ENCODE results near the gene CERS2. TPM values are rescaled to one million over a fixed set of nuclear protein-coding genes. Genes with fewer than 3 reads are reported as not detected.

CERS2 gene, protein sequence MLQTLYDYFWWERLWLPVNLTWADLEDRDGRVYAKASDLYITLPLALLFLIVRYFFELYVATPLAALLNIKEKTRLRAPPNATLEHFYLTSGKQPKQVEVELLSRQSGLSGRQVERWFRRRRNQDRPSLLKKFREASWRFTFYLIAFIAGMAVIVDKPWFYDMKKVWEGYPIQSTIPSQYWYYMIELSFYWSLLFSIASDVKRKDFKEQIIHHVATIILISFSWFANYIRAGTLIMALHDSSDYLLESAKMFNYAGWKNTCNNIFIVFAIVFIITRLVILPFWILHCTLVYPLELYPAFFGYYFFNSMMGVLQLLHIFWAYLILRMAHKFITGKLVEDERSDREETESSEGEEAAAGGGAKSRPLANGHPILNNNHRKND
- total RNA-seq = 100 to 1,000 TPM; 179 to 205 TPM
- long read RNA-seq, transcript CERS2-205 (11 exons, 2,505 nt) = major isoform, 219 of 314 reads
- long read RNA-seq, transcript CERS2-201 (11 exons, 2,544 nt) = minor isoform, 10 of 314 reads
- long read RNA-seq, partial matches to known transcripts = 38 of 314 reads
- long read RNA-seq, other reads (novel, unspliced or antisense) = 47 of 314 reads

DNA sequence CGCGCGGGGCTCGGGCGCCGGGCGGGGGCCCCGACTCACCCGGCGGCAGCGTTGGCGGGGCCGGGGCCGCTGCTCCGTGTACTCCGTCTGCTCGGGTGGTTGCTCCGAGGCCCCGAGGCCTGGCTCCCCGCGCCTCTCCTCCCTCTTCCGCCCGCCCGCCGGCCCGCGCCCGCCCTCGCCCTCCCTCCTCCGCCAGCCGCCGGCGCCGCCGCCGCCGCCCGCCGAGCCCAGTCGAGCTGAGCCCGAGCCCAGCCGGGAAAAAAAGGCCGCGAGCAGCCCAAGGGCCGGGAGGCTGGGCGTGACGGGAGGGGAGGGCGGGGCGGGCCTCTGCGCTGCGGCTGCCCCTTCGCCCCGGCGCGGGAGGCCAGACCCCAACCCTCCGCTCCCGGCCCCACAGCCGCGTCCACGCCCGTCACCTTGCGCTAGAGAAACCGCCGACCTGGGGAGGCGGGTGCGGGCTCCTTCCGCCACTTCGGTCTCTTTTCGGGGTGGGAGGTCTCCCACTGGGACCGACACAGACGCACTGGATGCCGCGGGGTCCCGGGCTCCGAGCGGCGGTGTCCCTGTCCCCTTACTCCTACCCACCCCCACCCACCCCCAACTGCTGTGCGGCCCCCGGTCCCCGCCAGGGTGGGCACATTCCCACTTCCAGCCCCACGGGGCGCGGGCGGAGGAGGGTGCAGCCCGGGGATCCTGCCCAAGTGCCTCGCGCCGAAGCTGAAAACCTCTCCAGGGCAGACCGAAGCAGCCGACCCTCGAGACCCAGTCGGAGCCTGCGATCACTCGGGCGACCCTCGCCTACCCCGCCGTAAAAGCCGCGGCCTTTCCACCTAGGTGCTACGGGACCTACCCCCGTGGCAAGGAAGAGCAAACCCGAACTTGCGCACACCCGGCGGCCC lies at the start of gene CERS2:
Gene CERS2 (minus strand): TSS at position 256 of the 899 bp plus-strand sequence. CDS start 5,745 bp downstream, outside the sequence.
- intact Hi-C loops (cut with DNase I, micrococcal nuclease) = no loop called here
- DNase-seq (peak; percentile 80 to 87), ATAC-seq (peak; percentile 70)

DNA sequence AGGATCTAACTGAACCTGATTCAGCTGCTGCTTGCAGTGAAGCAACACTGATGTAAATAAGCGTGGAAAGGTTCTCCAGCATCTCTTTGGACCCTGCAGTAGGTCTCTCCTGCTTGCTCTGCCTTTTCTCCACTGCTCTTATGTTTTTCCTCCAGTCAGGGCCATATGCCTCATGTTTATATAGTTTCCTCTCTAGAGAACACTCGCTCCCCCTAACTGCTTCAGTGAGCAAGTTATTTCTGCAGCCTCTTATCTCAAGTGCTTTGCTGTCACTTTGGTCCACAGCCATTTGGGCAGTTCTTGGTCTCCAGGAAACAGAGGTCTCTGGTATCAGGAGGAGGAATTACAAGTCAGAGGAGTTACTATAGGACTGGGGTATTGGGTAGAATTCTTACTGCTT lies 38.9 kb upstream of the CERS2 start:
- DNase-seq = no peak
- intact Hi-C loops (cut with DNase I, micrococcal nuclease) = no loop called here
- ATAC-seq = peak; percentile 30

DNA sequence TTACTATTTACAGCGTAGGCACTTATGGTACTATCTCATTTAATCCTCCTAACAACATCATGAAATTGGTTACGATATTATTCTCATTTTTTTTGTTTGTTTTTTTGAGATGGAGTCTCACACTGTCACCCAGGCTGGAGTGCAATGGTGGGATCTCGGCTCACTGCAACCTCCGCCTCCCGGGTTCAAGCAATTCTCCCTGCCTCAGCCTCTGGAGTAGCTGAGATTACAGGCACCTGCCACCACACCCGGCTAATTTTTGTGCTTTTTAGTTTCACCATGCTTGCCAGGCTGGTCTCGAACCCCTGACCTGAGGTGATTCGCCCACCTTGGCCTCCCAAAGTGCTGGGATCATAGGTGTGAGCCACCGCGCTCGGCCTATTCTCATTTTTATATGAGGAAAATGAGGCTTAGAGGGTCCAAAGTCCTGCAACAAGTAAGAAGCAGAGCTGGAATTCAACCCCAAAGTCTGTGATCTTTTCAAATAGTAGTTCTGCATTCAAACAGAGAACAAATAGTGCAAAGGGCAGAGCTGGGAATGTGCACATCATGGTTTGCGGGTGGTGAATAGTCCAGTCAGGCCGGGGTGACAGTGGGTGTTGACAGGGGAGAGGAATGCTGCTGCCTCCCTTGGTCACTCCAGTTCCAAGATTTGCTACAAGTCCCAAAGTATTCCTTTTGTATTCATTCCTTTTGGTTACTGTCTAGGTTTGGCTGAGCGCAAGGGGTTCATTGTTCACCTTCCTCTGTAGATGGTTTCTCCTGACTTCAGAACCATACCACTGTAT lies 38.2 kb upstream of the CERS2 start:
- intact Hi-C loops (cut with DNase I, micrococcal nuclease) = no loop called here
- ATAC-seq (peak; percentile 67), DNase-seq (peak; percentile 53 to 58)

DNA sequence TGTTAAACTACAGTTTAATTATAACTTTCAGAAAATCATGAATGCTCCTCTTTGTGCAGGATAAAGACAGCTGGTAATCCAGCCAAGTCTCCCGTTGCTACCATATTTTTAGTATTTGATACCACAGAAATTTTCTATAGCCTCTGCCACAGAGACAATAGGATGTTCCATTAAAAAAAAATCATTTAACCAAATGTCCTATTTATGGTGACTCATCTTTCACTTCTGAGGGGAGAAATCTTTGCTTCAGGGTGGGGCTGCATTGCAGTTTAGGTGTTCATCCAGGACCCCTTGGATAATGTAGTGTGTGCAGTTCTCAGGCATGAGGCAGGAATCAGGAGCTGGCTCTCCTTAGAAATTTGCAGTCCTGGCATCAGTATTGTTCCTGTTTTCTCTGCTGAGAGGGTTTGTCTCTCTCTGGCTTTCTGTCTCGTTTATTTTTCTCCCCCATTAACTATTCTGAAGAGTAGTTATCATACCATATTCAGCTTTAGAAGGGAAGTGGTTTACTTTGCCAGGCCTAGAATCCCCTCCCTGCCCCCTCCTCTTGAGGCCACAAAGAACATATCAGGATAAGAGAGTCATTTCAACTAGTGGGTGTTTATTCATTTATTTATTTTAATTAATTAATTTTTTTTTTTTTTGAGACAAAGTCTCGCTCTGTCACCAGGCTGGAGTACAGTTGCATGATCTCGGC lies 36.7 kb upstream of the CERS2 start:
- intact Hi-C loops (cut with DNase I, micrococcal nuclease) = no loop called here
- no peak for ATAC-seq
- no peak for DNase-seq

DNA sequence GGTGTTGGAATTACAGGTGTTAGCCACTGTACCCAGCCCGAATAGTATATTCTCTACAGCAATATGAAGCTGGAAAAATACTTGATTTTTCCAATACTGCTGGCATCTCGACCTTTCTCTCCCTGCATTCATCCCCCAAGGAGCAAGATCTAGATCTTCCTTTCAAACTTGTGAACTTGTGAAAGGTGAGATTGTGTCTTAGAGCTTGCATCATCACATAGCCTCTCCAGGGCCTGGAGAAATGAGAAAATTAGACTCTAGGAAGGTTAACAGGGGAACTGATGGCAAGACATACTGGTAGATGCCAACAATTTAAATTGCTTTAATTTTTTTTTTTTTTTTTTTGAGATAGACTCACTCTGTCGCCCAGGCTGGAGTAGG lies 35.7 kb upstream of the CERS2 start:
- intact Hi-C loops (cut with DNase I, micrococcal nuclease) = no loop called here
- no peak for ATAC-seq
- DNase-seq = no peak

DNA sequence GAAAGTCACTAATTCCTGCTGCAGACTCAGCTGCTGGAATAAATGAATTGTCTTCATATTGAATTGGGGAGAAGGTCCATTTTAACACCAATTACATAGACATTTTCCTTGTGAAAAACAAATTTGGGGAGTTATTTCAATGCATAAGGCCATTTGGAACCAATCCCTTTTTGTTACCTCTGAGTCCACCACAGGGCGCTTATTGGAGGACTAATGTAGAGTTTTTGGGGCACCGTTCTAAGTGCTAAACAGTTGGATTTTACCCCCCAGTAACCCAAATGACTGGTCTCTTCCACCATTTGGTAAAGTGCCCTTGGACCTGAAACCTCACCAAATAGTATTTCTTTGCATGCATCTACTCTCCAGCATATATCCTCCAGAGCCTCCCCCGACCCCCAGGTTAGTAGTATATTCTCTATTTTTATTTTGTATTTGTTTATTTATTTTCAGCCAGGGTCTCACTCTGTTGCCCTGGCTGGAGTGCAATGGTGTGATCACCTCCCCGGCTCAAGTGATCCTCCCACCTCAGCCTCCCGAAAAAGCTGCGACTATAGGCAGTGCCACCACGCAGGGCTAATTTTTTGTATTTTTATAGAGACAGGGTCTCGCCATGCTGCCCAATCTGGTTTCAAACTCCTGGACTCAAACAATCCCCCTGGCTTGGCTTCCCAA lies 35.2 kb upstream of the CERS2 start:
- intact Hi-C loops (cut with DNase I, micrococcal nuclease) = no loop called here
- DNase-seq (no peak), ATAC-seq (no peak)

DNA sequence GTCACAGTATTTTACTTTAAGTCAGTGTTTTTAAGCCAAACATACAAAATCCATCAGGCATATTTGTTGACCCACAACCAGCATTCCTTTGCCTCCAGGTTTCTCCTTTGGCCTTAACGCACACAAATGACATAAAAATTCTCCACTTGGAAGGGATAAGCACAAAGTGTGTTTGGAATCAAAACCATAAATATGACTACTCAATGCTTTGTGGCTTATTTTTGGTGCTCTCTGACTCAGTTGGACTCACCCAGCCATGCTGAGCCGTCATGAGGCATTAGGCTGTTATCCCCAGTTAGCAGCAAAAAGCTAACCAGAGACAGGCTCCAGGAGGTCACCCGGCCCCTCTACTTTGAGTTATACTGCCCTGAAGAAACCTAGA lies 34.6 kb upstream of the CERS2 start:
- ATAC-seq (no peak), DNase-seq (no peak)
- intact Hi-C loops (cut with DNase I, micrococcal nuclease) = no loop called here

DNA sequence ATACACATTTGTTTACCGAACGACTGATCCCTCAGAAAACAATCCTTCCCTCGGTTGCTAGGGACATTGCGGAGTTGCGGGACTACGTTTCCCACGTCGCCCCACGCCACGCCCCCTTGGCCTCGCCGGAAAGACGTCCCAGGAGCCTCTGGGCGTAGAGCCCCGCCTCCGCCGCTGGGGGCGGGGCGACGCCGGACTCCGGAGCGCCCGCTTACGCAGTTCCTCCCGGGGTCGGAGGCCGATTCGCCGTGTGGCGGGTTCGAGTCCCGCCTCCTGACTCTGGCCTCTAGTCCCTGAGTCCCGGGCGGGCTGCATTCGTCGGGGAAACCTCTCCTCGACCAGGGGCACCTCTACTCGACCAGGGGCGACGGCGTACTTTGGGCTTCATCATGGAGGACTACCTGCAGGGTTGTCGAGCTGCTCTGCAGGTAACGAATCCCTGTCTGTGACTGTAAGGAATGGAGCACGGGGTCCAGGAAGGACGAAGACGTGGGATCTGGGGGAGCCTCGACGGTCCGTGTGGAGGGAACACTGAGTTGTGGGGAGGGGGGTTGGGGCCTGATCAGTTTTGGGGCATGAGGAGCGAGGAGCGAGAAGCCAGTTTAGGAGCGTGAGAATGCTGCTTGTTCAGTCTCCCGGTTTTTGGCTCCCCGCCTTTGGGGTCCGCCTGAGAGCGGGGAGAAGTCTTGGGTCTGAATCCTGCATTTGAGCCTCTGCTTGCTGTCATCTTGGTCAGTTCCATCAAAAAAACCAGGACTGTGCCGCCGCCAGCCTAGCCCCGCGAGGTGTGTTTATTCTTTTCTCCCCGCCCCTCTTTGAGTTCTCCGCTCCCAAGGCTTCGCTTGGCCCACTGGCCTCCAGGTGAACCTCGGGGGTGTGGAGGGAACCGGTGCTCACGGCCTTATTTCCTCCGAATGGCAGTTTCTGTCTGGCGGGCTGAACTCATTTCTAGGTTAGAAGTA lies 33.9 kb upstream of the CERS2 start, which contains the start of gene PRUNE1:
Gene PRUNE1 (plus strand): TSS at position 206 of the 962 bp plus-strand sequence. CDS start 184 bp downstream, at position 390.
- ATAC-seq = peak; percentile 76

DNA sequence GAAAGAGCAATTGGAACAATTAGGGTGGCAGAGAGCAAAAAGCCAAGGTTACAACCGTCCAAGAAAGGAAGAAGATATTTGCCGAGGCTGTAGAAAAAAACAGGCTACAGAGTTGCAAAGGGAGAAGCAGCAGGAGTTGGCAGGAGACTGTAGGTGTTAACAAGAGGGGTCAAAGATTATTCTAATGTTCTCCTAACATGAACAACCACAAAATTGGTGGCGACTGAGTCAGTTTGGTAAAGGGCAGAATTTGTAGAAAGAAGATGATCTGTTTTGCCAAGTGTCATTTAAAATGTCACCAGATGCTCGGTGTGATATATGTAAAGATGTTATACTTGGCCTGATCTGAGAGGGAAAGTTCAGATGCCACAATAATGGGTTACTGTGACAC lies 33.2 kb upstream of the CERS2 start:
- intact Hi-C loops (cut with DNase I, micrococcal nuclease) = no loop called here
- no peak for DNase-seq
- no peak for ATAC-seq

More for the DNA sequence above, 33.9 kb upstream of the CERS2 start, which contains the start of gene PRUNE1:
- DNase-seq = peak; percentile 97 to 99
- intact Hi-C loops (cut with DNase I, micrococcal nuclease) = no loop called here

DNA sequence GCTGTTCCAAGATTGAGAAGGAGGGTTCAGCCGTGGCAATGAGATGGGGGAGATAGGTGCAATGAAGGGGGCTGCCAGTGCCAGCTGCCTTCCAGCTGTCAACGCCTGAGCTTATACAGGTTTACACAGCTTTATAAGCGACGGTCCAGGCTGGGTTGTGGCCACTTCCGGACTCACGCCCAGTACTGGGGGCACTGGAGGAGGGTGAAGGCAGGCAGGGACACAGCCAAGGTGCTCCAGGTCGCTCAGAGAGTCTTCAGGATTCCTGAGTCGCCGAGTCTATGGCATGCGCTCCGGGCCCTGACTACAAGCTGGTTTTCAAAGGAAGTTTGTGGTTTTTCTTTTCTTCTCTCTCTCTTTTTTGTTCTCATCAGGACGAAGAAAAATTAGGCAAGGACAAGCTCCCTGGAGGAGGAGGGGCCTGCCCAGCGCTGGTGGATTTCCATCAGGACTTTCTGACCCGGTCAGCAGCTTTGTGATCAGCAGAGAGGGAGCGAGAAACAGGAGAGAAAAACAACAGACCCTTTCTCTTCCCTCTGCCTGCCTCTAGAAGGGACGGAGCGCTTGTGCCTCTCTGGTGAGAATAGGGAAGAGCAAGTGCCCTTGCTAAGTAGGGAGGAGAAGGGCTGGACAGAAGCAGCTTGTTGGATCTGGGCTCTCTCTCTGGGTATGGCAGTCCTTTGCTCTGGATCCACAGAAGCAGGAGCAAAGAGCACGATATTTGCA lies 31.9 kb upstream of the CERS2 start, which contains the start of gene MINDY1:
Gene MINDY1 (minus strand): TSS at position 576 of the 726 bp plus-strand sequence. CDS start 4,285 bp downstream, outside the sequence.
- DNase-seq (peak; percentile 80 to 84), ATAC-seq (peak; percentile 67)
- intact Hi-C loops (cut with DNase I, micrococcal nuclease) = no loop called here

DNA sequence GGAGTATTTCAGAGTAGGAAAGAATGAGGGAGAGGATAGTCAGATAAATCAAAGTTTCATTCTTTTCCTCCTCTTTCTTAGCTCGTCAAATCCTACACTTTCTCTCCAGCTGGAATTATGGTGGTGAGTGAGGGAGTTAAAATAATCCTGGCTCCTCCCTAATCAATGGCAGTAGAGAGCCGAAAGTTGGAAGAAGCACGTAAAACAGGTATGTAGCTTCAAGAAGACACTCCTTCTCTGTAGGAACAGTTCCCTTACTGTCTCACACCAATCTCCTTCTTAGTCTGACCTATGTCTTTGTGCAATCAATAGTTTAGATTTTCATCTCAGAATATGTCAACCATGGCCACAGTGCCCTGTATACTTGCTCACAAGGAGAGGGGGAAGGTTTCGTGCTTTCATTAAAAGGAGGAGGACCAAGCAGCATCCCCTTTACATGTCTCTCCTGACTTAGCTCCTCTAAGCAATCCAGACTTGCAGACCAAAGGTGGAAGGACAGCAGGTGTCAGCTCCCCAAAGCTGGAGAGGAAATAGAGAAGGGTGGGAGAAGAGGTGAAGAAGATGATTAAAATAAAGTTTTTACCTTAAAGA lies 31.2 kb upstream of the CERS2 start:
- DNase-seq (no peak), ATAC-seq (peak; percentile 2)
- intact Hi-C loops (cut with DNase I, micrococcal nuclease) = no loop called here

DNA sequence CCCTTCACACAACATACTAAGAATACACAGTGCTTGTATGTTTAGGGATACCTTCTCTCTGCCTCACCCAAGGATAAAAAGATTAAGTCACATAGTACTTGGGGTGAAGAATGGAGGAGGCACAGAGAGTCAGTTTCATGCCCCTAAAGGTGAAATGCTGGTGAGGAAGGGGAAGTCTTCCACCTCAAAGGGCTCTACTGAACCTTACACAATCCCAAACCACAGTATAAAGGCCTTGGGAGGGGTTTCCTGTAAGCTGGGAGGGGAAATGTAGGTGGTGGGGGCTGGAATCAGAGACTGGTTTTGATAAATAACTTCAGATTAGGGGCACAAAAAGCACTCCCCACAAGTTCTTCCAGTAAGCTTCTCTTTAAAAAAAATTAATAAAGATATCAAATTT lies 28.5 kb upstream of the CERS2 start:
- ATAC-seq (no peak), DNase-seq (no peak)
- intact Hi-C loops (cut with DNase I, micrococcal nuclease) = loop anchor here in 1 of 2 donors (5.0 kb wide), 1 partner anchor 176 kb away; no protein-coding TSS in a partner anchor

DNA sequence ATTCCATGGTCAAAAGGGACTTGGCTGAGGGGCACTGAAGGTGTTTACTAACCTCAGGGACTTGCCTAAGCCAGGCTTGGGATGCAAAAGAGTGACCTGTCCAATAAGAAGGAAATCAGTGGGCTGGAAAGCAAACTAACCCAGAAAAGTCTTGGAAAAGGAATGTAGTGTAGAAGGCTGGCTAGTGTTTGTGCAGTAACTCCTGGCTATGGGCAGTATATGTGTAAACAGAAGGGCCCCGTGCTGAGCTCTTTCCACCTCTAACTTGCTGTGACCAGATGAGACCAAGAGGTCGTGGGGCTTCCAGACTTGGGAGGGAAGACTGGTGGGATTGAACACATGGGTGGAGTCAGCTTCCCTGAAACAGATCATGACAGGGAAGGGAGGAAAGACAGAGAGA lies 28.0 kb upstream of the CERS2 start:
- intact Hi-C loops (cut with DNase I, micrococcal nuclease) = loop anchor here in 1 of 2 donors (5.0 kb wide), 1 partner anchor 175 kb away; no protein-coding TSS in a partner anchor
- ATAC-seq (no peak), DNase-seq (no peak)

DNA sequence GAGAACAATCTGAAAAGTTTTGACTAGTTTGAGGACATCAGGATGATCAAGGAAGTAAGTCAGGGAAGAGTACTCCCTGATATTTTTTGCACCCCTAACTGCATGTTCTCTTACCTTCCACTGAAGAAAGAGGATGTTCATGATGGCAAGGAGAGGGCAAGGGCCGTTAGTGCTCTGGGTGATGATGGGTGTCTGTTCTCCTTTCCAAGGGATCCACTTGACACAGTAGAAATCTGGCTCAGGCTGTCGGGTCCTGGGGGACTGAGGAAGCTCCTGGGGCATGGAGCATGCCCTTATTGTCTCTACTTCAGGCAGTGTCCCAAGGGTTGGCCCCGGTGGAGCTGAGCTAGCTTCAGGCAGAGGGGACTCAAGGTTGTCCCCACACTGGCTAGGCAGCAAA lies 27.4 kb upstream of the CERS2 start:
- DNase-seq (no peak), ATAC-seq (no peak)
- intact Hi-C loops (cut with DNase I, micrococcal nuclease) = loop anchor here in 1 of 2 donors (5.0 kb wide), 1 partner anchor 175 kb away; no protein-coding TSS in a partner anchor

DNA sequence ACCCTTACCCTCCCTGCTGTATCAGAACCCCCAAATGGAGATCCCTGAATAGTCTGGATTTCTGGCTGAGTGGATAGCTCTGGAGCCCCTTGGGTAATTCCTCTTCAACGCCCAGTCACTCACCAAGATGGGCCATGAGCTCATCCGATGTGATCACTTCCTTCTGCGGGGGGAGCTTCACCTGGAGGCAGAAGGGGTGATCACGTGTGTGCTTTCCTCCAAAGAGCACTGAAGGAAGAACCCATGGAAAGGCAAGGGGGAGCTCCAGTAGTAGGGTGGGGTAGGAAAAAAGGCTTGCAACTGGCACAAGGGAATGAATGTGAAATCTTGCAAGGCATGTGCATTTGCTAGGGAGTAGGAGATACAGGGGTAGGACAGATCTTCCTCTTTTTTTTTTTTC lies 27.0 kb upstream of the CERS2 start:
- intact Hi-C loops (cut with DNase I, micrococcal nuclease) = loop anchor here in 1 of 2 donors (5.0 kb wide), 1 partner anchor 174 kb away; no protein-coding TSS in a partner anchor
- ATAC-seq (no peak), DNase-seq (no peak)
